ENCODE results near the gene SARNP. TPM values are rescaled to one million over a fixed set of nuclear protein-coding genes. Genes with fewer than 3 reads are reported as not detected.

Gene SARNP
- total and polyA plus RNA-seq, 9 of the 15 experiments (the other 6 are each of a cell fraction or from before 2014, with no cell fraction given), result 70.1 to 400 (median 198) TPM

- TF ChIP-seq, protein P1, sequence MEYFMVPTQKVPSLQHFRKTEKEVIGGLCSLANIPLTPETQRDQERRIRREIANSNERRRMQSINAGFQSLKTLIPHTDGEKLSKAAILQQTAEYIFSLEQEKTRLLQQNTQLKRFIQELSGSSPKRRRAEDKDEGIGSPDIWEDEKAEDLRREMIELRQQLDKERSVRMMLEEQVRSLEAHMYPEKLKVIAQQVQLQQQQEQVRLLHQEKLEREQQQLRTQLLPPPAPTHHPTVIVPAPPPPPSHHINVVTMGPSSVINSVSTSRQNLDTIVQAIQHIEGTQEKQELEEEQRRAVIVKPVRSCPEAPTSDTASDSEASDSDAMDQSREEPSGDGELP (CRISPR knock-in tag; IDR thresholded peaks at IDR 0.05; ENCODE audit: borderline replicate concordance), result peak; percentile 84
- TF ChIP-seq SAFB (IDR thresholded peaks at IDR 0.05; ENCODE audit: borderline replicate concordance, low read depth, low read length) (no peak), GABPB2 (CRISPR knock-in tag; conservative IDR thresholded peaks at IDR 0.05) (no peak), ZNF584 (CRISPR knock-in tag; IDR thresholded peaks at IDR 0.05; ENCODE audit: low read depth) (no peak), POLR2B (IDR thresholded peaks at IDR 0.05; ENCODE audit: low read depth, partially characterized antibody) (peak; percentile 37), ARNT (IDR thresholded peaks at IDR 0.05) (no peak), BCL6 (CRISPR knock-in tag; IDR thresholded peaks at IDR 0.05) (no peak), NRF1 (conservative IDR thresholded peaks at IDR 0.05 in 1 of 2, IDR thresholded peaks at IDR 0.05 in 1 of 2) (peak; percentile 22 to 23; a peak in 2 of 4 replicates), HMG20B (CRISPR knock-in tag; IDR thresholded peaks at IDR 0.05) (no peak), ELF1 (tag; IDR thresholded peaks at IDR 0.05) (0 out of 2 replicates have a peak, but pooled peaks have one; percentile 32), KAT8 (IDR thresholded peaks at IDR 0.05; ENCODE audit: low read depth) (no peak), CBX8 (IDR thresholded peaks at IDR 0.05; ENCODE audit: borderline replicate concordance, extremely low read depth, low read depth, low read length, poor library complexity, severe bottlenecking) (no peak), CAMTA2 (CRISPR knock-in tag; conservative IDR thresholded peaks at IDR 0.05) (no peak), HMBOX1 (IDR thresholded peaks at IDR 0.05) (peak; percentile 35; the same call in 1 of the 2 replicates), PHF8 (IDR thresholded peaks at IDR 0.05; ENCODE audit: borderline replicate concordance, low read length) (peak; percentile 50; the same call in 1 of the 2 replicates), ZNF511 (CRISPR knock-in tag; IDR thresholded peaks at IDR 0.05) (no peak), HNRNPLL (IDR thresholded peaks at IDR 0.05; ENCODE audit: low read depth, low read length, poor library complexity, severe bottlenecking) (no peak), ZBTB7A (IDR thresholded peaks at IDR 0.05; ENCODE audit: borderline replicate concordance, control insufficient read depth, low read depth, low read length) (peak; percentile 29; the same call in 1 of the 2 replicates), CHAMP1 (IDR thresholded peaks at IDR 0.05) (no peak)
- TF ChIP-seq, protein P2, sequence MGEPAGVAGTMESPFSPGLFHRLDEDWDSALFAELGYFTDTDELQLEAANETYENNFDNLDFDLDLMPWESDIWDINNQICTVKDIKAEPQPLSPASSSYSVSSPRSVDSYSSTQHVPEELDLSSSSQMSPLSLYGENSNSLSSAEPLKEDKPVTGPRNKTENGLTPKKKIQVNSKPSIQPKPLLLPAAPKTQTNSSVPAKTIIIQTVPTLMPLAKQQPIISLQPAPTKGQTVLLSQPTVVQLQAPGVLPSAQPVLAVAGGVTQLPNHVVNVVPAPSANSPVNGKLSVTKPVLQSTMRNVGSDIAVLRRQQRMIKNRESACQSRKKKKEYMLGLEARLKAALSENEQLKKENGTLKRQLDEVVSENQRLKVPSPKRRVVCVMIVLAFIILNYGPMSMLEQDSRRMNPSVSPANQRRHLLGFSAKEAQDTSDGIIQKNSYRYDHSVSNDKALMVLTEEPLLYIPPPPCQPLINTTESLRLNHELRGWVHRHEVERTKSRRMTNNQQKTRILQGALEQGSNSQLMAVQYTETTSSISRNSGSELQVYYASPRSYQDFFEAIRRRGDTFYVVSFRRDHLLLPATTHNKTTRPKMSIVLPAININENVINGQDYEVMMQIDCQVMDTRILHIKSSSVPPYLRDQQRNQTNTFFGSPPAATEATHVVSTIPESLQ (CRISPR knock-in tag; IDR thresholded peaks at IDR 0.05), result 0 out of 2 replicates have a peak, but pooled peaks have one; percentile 46
These were observed 30.2 kb upstream of the SARNP start (continued) for GRCh38 chr12:55847603-55848291.

Data from K562 (cell line).